Activated CD4-positive, alpha-beta T cell treated with anti-CD3 and anti-CD28 coated beads, Interleukin-2, amount 50 U/mL, for 4 hours (primary cell): ENCODE measurements around the gene INTS3.

ENCODE experiments used
- DNase-seq, 2 experiments: peaks; one replicate each; pipeline ENCODE4 v3.0.0-alpha.2; 2020

INTS3 gene

GRCh38 chr1:153799016-153799415, 71.2 kb downstream of the INTS3 start:
- no peak for DNase-seq

DNA sequence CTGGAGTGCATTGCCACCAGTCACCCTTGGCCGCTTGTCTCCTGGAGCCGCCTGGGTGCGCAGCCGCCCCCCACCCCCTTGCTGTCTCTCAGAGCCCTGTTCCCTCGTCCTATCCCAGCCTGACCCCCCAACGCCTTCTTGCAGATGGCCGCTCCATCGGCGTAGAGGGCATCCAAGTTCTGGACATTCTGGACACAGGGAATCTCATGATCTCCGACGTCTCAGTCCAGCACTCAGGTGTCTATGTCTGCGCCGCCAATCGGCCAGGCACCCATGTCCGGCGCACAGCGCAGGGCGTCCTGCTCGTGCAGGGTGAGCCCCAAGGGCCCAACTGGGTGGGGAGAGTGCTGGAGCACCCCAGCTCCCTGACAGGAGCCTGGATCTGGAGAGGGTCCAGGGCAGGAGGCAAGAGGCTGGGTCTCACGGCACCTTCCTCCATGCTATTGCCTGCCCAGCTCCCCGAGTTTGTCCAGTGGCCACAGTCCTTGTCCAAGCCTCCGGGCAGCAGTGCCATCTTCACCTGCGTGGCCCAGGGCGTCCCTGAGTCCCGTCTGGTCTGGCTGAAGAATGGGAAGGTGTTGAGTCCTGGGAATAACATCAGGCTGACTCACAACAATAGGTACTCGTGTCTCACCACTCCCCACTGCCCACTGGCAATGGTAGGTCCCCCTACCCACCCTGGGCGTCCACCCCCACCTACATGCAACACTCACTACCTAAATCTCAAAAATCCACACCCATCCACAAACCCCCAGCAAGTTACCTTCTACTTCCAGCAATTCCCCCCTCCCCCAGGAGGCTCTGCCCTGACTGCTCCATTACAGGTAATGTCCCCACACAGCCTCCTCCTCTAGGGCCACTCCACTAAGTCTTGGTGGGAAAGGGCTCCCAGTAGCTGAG, 72.0 kb downstream of the INTS3 start:
- no peak for DNase-seq

DNA sequence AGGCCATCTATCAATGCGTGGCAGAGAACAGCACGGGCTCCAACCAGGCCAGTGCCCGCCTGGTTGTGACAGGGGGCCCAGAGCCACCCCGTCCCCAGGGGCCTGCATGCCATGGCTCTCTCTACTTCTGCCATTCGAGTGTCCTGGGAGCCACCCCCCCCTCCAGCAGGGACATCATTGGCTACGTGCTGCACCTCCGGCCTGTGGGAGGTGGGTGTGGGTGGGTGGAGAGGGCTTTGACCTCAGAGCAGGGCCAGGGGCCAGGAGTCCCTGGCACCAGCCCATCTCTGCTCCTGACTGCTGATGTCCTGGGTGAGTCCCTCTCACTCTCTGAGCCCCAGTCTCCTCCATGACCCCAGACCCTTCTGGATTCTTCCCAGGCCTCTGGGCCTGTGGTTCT, 72.7 kb downstream of the INTS3 start:
- DNase-seq = no peak

- no peak for DNase-seq
Measured at GRCh38 chr1:153801028-153801625, 73.3 kb downstream of the INTS3 start.

- DNase-seq = no peak
Measured at GRCh38 chr1:153801786-153802697, 74.2 kb downstream of the INTS3 start.

DNA sequence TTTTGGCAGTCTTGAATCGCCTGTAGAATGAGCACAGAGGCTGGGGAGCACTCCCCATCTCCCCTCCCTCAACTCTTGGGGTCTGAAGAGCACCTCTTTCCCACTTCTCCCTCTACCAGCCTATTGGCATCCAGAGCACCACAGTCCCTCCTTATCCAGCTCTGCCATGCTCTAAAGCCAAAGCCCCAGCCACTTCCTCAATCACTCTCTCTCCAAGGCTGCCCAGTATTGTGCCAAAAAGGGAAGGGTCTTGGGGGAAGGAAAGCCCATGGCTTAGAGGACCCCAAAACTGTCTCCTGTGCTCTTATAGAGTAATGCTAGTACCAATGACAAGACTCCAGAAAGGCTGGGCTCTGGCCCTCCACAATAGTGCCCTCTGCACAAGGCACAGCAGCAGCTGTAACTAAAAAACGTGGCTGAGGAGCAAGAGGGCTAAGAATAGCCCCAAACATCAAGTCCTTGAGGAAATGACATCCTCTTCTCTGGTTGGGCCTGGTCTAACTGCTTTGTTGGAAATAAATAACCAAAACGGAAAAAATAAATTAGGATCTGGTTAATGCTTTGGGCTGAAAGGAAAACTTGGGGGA, 75.7 kb downstream of the INTS3 start:
- no peak for DNase-seq

DNA sequence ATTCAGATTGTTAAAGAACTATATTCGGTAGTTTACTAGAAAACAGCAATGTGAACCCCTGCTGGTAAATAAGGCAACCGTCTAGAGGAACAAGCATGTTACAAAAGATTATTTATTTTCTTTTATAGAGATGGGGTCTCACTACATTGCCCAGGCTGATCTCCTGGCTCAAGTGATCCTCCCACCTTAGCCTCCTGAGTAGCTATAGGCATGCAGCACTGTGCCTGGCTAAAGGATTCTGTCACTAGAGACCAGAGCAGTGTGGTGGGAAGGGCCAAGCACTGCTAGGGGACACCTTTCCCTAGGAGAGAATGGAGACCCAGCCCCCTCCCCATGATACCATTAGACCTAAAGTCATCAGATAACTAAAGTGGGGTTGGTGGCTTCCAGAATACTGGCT, 76.3 kb downstream of the INTS3 start:
- no peak for DNase-seq

DNA sequence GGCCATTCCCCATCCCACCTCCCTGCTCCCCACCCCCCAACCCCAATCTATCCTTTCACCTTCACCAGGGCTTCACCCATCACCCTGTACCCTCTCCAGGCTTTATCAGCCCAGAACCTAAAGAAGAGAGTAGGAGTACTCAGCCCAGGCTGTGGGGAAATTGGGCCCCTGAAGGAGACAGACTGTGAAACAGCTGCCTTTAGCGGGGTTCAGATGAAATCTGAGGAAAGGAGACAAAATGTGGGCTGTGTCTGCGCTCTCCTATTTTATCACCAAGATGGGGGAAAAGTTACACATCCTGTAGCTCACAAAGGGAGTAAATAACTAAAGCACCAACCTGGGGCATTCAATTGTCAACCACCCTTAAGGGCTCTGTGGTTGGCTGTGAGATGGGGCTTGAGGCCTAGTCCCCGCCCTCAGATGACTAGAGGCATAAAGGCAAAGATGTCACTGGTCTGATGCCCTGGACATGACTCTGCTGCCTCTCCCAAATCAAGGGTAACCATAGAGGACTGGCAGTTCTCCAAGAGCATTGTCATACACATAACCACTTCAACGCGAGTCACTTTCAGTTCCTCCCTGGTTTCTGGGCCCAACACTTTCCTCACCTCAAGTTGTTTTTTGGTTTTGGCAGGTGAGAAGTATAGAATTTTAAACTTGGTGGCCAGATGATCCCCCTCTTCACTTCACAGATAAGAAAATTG, 77.3 kb downstream of the INTS3 start:
- peak; percentile 21 to 36 for DNase-seq

- no peak for DNase-seq
Measured at GRCh38 chr1:153805886-153806719, 78.3 kb downstream of the INTS3 start.

GRCh38 chr1:153816283-153816889, 88.5 kb downstream of the INTS3 start:
- no peak for DNase-seq

GRCh38 chr1:153818876-153819275, 91.0 kb downstream of the INTS3 start:
- DNase-seq = no peak
